ENCODE results near the gene NLK. TPM values are rescaled to one million over a fixed set of nuclear protein-coding genes. Genes with fewer than 3 reads are reported as not detected.

NLK gene
- total and polyA plus RNA-seq, 2 of the 13 experiments (the other 11 are each of a cell fraction or from before 2014, with no cell fraction given) = 13.4 to 14.6 TPM

- no peak for FAIRE-seq
- POLR2A ChIA-PET = no interaction called here
- TF ChIP-seq STAT6 (CRISPR knock-in tag; IDR thresholded peaks at IDR 0.05; ENCODE audit: borderline replicate concordance) (no peak), ZNF672 (CRISPR knock-in tag; IDR thresholded peaks at IDR 0.05) (no peak), NCOR1 (IDR thresholded peaks at IDR 0.05; ENCODE audit: borderline replicate concordance, low read length) (no peak)
- H3K27ac ChIP-seq (ENCODE audit: extremely low read length, insufficient read depth, low read length) = no peak overlapping the region
- H3K9ac ChIP-seq (ENCODE audit: insufficient read depth, low read depth, low read length) = no peak overlapping the region
- no peaks in the 10 kb centered on the region for H3K79me2 ChIP-seq (ENCODE audit: insufficient read depth, low read length)
- 100% methylated on average over 1 of the region's 1 CpG for WGBS (ENCODE audit: low lambda C conversion rate)
- no peak overlapping the region for H3K4me2 ChIP-seq (ENCODE audit: low read depth, low read length)
- in situ Hi-C loops (cut with HindIII; ENCODE audit: extremely low pct_ligation_motif_present, low pct_unique_long_range_greater_than_20kb) (no loop called here), intact Hi-C loops (cut with micrococcal nuclease; ENCODE audit: unreplicated experiment) (no loop called here)
- no TSS peak for BruUV-seq (replicated peaks)
- no peaks in the 10 kb centered on the region for H3K9me3 ChIP-seq (ENCODE audit: low read length)
- no peaks in the 10 kb centered on the region; a peak in 1 of 5 replicates for H3K36me3 ChIP-seq (replicated peaks in 1 of 2; ENCODE audit: control insufficient read depth in 1 of 2, insufficient read depth in 2 of 2, low read length in 2 of 2)
- no peak overlapping the region for H3K4me3 ChIP-seq (replicated peaks in 1 of 3; ENCODE audit: insufficient read depth in 1 of 3, low read depth in 2 of 3, low read length in 3 of 3)
- no peak overlapping the region for H2AFZ ChIP-seq (ENCODE audit: low read length)
- no peak for ATAC-seq
- H3K27me3 ChIP-seq (ENCODE audit: control insufficient read depth in 1 of 2, insufficient read depth in 2 of 2, low read length in 2 of 2) = no peaks in the 10 kb centered on the region
- H3K4me1 ChIP-seq (ENCODE audit: insufficient read depth, low read length) = no peaks in the 10 kb centered on the region
- H4K20me1 ChIP-seq (ENCODE audit: insufficient read depth, low read length) = no peaks in the 10 kb centered on the region
- CTCF ChIA-PET (ENCODE audit: low intra/inter-chr PET ratio, low total read pairs) = no interaction called here
- no peak for DNase-seq (ENCODE audit: low spot score)
Measured at GRCh38 chr17:28115046-28115445, 72.6 kb downstream of the NLK start.

DNA sequence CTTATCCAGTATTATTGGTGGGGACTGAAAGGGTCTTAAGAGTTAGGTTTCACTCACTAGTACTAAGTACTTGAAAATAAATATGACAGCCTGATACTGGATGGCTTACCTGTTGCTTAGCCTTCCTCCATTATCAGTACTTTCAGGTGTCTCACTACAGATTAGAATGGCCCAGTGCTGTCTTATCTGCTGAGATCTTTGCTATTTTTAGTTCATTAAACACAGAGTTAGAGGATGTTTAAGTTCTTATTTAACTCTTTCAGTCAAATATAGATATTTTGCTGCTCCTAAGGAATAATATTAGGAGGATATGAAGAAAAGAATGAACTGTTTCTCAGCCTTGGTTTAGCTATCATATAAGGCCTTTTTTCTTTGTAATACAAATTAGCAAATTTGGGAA lies 74.8 kb downstream of the NLK start:
- H3K4me3 ChIP-seq (replicated peaks in 1 of 3; ENCODE audit: insufficient read depth in 1 of 3, low read depth in 2 of 3, low read length in 3 of 3) = no peak overlapping the region
- intact Hi-C loops (cut with micrococcal nuclease; ENCODE audit: unreplicated experiment) (no loop called here), in situ Hi-C loops (cut with HindIII; ENCODE audit: extremely low pct_ligation_motif_present, low pct_unique_long_range_greater_than_20kb) (no loop called here)
- CTCF ChIA-PET (ENCODE audit: low intra/inter-chr PET ratio, low total read pairs) = no interaction called here
- FAIRE-seq (no peak), ATAC-seq (no peak), DNase-seq (ENCODE audit: low spot score) (no peak)
- H4K20me1 ChIP-seq (ENCODE audit: insufficient read depth, low read length) = no peaks in the 10 kb centered on the region
- H3K9ac ChIP-seq (ENCODE audit: insufficient read depth, low read depth, low read length) = no peak overlapping the region
- POLR2A ChIA-PET = no interaction called here
- H3K27me3 ChIP-seq (ENCODE audit: control insufficient read depth in 1 of 2, insufficient read depth in 2 of 2, low read length in 2 of 2) = no peaks in the 10 kb centered on the region
- H3K27ac ChIP-seq (ENCODE audit: extremely low read length, insufficient read depth, low read length) = no peak overlapping the region
- H3K4me2 ChIP-seq (ENCODE audit: low read depth, low read length) = no peak overlapping the region
- no peaks in the 10 kb centered on the region; a peak in 1 of 5 replicates for H3K36me3 ChIP-seq (replicated peaks in 1 of 2; ENCODE audit: control insufficient read depth in 1 of 2, insufficient read depth in 2 of 2, low read length in 2 of 2)
- H2AFZ ChIP-seq (ENCODE audit: low read length) = no peak overlapping the region
- no peaks in the 10 kb centered on the region for H3K79me2 ChIP-seq (ENCODE audit: insufficient read depth, low read length)
- no peaks in the 10 kb centered on the region for H3K9me3 ChIP-seq (ENCODE audit: low read length)
- H3K4me1 ChIP-seq (ENCODE audit: insufficient read depth, low read length) = no peaks in the 10 kb centered on the region
- BruUV-seq (replicated peaks) = no TSS peak
- TF ChIP-seq FOXA1 (IDR thresholded peaks at IDR 0.05) (no peak), FOXA1 (CRISPR knock-in tag; IDR thresholded peaks at IDR 0.05) (no peak), MIXL1 (CRISPR knock-in tag; IDR thresholded peaks at IDR 0.05) (no peak), E2F1 (CRISPR knock-in tag; IDR thresholded peaks at IDR 0.05) (no peak), HNRNPL (IDR thresholded peaks at IDR 0.05; ENCODE audit: low read depth, low read length) (no peak), AGO1 (IDR thresholded peaks at IDR 0.05; ENCODE audit: low read depth, low read length, poor library complexity, severe bottlenecking) (no peak)
